AML-193 (cell line): ENCODE data around the gene TMEM259.
A peak's percentile ranks its signal among the peaks of the same experiment; 100 is the strongest.

Experiments used
- DNase-seq, 2 experiments: peaks; one replicate each; lab custom pipeline; 2025; lab: John Stamatoyannopoulos, UW

The TMEM259 gene

GRCh38 chr19:988510-988909 lies 32.4 kb downstream of the TMEM259 start:
- DNase-seq = no peak

DNA sequence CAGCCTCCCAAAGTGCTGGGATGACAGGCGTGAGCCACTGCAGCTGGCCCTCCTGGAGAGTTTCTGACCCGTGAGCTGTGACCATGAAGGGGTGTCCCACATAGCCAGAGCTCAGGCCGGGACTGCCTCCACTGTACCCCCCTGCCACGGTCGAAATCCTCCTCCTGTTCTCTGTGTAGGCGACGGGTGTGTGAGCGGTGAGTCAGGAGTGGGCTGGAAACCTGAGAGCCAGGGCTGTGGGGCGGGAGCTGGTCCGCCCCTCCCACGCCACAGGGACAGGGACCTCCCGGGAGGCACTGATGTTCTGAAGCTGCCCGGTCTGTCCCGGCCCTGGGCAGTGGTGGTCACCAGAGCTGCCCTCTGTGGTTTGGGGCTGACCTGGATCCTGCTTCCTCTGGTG lies 32.8 kb downstream of the TMEM259 start:
- no peak for DNase-seq

GRCh38 chr19:986083-986482 lies 34.8 kb downstream of the TMEM259 start:
- no peak for DNase-seq

DNA sequence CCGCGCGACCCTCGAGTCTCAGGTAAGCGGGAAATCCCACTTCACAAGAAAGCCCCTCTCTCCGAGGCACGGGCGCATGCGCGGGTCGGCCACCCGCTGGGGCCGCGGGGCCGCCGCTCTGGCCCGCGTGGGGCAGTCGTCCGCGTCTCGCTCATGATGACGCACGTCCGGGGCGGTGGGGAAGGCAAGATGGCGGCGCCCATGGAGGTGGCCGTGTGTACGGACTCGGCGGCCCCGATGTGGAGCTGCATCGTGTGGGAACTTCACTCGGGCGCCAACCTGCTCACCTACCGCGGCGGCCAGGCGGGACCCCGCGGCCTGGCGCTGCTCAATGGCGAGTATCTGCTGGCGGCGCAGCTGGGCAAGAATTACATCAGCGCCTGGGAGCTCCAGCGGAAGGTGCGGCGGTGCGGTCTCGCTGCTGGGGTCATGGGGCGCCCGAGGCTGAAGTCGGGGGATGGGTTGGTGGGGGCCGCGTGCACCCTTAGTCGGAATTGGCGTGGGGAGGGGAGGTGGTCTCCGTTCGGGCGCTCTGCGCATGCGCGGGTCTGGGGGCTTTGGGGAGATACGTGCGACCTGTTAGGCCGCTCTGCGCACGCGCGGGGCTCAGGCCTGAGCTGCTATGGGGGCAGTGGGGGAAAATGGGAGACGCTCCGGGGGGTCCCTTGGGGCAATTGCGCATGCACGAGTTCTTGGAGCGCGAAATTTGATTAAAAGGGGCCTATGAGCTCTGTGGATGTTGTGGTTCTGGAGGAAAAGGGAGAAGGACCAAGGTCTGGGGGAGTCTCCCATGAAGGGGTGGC lies 36.6 kb downstream of the TMEM259 start, which contains the start of gene WDR18:
Gene WDR18, plus strand, starts transcription at position 181 of the 803 bp plus-strand sequence. Its CDS starts 9 bp downstream, at position 190.
- DNase-seq = peak; percentile 71 to 77

DNA sequence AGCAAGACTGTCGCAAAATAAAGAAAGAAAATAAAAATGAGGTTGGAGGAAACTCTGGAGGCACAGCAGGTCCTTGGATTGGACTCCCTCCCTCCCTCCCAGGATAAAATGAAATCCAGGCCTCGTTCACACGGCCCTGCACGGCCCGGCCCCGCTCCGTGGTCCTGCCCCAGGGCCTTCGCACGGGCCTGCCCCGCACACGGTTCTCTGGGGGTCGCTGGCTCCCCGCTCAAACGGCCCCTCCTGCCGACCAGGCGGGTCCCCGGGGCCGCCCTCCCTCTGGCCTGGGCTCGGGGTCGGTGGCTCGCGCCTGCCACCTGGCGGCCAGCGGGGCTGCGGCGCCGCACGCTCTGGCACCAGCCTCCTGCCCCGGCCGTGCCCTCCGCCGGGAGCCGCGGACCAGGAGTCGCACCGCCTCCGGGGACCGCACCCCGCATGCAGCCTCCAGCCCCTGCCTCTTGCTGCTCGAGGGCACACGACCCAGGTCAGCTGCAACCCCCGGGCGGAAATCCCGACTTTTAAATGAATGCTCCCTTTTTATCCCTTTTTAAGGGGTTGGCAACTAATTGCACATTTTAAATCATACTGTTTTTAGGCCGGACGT lies 38.3 kb downstream of the TMEM259 start:
- DNase-seq = peak; percentile 40 to 44

- DNase-seq = no peak
Measured at GRCh38 chr19:980133-980998, 40.6 kb downstream of the TMEM259 start.

- DNase-seq = no peak
Measured at GRCh38 chr19:979318-979741, 41.6 kb downstream of the TMEM259 start.

DNA sequence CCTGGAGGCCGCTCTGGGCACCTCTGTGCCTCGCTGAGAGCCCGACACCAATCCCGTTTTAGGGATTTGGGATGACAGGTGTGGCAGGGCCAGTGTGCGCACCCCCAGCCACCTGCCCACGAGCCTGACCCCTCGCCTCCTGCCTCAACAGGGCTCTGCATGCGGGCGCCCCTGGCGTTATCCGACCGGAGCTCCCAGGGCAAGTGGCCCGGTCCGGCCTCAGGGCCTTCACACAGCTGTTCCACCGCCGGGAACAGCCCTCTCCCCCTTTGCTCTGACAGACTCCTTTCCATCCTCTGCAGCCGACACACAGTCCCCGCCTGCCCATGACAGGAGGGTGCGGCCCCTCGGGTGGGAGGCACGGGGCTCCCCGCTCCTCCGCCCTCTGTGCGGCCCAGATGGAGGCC lies 43.9 kb downstream of the TMEM259 start:
- no peak for DNase-seq

GRCh38 chr19:976476-976875 lies 44.4 kb downstream of the TMEM259 start:
- no peak for DNase-seq

DNA sequence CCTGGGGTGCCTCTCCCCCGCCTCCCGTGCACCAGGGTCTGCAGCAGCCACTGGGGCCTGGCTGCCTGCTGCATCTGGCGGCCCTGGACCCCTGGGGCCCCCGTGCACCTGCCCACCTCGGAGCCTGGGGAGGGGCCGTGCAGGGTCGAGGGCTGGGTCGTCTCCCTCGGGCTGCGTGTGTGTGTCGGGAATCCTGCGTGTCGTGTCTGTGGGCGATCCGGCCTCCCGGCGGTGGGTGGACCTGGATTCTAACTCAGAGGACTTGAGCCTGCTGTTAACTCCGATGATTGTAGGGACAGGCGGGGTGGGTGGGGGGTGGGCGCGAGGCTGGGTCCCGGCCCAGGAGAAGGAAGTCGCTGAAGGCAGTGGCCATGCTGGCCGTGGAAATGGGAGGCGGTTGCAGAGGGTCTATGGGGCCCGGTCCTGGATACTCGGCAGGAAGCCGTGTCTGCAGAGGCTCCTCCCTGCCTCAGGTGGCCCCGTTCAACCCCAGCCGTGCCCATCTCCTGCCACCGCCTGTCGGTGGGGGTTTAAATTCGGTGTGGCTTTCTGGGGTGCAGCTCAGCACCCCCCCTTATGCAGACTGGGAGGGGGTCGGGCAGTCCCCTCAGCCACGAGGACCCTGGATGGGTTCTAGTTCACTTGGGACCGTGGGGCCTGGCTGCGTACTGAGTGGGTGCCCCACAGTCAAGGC lies 46.2 kb downstream of the TMEM259 start:
- no peak for DNase-seq

DNA sequence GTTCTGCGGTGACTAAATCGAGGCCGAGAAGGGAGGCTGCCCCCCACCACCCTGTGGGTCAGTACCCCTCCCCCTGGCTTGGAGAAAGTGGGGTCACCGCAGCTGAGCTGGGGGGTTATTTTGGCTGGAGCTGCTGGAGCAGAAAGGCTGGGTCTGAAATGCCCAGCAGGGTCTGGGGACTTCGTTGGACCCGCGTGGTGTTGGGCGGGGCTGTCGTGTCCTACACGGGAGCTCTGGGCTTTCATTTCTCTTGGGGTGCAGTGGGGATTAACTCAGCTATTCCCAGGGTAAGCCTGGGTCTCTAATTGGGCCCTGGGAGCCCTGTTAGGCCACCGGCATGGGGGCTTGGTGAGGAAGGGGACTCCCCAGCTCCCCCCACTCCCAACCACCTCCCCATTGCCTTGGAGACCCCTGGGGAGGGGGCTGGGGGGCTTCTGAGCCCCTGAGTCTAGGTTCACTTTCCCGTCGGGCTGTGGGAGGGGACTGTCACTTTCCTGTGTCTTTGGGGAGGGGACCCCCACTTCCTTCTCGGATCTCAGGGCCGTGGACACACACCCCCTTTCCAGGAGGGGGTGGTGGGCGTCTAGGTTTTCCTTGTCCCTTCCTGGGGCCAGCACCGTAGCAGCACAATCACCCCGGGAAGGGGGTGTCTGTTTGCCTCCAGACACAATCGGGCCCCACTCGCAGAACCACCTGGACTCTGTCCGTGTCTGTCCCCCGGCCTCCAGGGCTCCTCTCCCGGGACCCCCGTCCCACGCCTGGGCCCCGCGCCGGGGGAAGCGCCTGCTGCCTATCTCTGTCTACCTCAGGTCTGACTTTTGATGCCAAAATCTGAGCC lies 47.0 kb downstream of the TMEM259 start:
- no peak for DNase-seq

DNA sequence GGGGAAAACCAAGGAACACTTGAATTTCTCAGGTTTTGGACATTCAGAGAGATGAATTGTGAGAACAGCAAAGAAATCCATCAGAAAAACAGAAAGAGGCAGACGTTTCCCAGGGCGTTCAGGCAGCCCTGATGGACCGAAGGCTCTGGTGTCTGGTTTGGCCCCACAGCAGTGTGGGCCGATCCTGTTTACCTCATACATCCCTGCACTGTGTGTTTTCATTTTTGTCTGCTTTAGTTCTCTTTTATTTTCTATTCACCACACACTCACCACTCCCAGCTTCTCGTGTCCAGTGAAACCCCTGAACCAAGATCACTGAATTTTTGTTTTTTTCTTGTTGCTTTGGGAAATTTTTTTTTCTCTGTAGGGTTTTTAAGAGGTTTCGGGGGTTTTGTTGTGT lies 48.6 kb downstream of the TMEM259 start:
- no peak for DNase-seq

GRCh38 chr19:971795-972194 lies 49.1 kb downstream of the TMEM259 start:
- DNase-seq = no peak

GRCh38 chr19:970695-971094 lies 50.2 kb downstream of the TMEM259 start:
- no peak for DNase-seq

GRCh38 chr19:966485-967088 lies 54.3 kb downstream of the TMEM259 start:
- DNase-seq = no peak

DNA sequence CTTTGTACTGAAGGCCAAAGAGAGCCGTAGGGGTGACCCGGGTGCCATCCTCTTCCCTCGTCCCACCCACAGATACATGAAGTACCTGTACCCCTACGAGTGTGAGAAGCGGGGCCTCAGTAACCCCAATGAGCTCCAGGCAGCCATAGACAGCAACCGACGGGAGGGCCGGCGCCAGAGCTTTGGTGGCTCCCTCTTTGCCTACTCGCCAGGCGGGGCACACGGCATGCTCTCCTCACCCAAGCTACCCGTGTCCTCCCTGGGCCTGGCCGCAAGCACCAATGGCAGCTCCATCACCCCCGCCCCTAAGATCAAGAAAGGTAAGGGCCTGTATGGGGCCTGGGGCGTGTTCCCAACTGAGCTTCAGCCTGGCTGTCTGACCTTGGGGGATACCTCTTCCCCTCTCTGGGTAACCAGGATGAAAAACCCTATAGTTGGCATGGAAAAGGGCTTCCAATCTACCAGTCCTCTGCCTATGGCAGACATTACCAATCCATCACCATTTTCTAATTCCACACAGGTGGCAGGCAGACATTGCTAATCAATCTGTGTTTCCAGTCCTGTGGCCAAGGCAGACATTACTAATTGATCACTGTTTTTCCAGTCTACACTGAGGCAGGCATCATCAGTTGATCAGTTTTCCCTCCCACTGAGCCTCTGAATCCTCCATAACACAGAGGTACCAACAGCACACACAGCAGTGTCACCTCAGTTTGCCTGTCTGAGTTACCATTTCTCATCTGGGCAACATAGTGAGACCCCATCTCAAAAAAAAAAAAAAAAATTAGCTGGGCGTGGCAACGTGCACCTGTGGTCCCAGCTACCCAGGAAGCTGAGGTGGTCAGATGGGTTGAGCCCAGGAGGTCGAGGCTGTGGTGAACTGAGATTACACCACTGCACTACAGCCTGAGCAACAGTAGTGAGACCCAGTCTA lies 55.9 kb downstream of the TMEM259 start:
- peak in 1 of 2 experiments; percentile 7 for DNase-seq

DNA sequence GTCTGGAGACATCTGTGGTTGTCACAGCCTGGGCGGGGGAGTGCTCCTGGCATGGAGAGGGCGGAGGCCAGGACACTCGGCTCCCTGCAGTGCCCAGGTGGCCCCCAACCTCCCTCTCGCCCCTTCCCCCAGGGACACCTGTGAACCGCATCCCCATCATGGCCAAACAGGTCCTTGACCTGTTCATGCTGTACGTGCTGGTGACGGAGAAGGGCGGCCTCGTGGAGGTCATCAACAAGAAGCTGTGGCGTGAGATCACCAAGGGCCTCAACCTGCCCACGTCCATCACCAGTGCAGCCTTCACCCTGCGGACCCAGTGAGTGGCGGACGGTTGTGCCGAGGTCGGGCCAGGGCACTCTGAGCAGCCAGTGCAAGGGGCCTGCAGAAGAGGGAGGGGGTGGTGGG lies 56.8 kb downstream of the TMEM259 start:
- DNase-seq = no peak

DNA sequence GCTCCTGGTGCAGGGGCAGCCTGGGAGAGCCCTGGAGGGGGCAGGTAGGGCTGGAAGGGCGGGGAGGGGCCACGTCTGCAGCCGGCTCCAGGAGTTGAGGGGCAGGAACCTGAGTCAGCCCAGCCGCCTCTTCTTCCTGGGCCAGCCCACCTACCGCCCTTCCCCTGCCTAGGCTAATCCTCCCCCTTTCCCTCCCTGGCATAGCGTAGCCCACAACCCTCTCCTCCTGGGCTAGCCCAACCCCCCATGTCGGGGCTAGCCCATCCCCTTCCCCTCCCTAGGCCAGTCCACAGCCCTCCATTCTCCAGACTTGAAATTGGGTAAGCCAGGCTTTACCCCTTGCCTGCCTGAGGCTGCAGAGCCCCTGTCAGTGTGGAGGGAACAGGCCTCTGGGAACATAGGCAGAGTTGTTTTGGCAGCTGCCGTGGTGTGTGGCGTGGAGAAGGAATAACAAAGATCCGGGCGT lies 57.4 kb downstream of the TMEM259 start:
- DNase-seq = no peak

GRCh38 chr19:962683-963400 lies 58.1 kb downstream of the TMEM259 start:
- DNase-seq = no peak
